ENCODE measurements around the gene SRL.

SRL gene

DNA sequence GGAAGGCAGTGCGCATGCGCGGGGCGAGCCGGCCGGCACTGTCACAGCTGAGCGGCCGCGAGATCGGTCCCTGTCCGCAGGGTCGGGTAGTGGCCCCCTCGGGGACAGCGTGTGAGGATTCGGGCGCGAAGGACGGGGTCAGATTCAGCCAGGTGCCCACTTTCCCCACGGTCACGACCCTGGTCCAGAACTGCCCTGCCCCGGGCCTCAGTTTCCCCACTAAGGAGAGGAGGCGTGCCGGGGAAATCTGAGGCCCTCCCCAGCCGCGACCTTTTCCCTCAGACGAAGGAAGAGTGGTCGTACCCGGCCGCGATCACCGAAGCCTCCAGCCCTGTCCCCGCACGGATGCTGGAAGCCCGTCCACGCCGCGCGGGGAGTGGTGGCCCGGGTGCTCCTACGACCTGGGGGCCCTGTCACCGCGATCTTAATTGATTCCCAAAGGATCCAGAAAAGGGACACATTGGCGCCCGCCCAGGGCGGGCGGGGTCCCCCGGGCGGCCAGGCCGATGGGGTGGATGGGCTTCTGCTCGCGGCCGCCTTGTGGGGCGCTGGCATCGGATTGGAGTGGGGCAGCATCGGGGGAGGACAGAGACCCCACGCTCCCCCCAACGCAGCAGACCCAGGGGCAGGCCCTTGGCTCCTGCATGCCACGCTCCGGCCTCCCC is 57.7 kb downstream of the SRL start:
- Histone ChIP-seq H3K27ac (peak overlapping the region; percentile 89 to 93), H3K4me1 (peaks cover 0 to 12% (median 7%) of the 10 kb centered on the region in 4 donors), H3K27me3 (no peaks in the 10 kb centered on the region), H3K4me3 (peak overlapping the region; percentile 63 to 79), H3K36me3 (no peaks in the 10 kb centered on the region), H3K9me3 (no peaks in the 10 kb centered on the region)
- TF ChIP-seq, protein P1, sequence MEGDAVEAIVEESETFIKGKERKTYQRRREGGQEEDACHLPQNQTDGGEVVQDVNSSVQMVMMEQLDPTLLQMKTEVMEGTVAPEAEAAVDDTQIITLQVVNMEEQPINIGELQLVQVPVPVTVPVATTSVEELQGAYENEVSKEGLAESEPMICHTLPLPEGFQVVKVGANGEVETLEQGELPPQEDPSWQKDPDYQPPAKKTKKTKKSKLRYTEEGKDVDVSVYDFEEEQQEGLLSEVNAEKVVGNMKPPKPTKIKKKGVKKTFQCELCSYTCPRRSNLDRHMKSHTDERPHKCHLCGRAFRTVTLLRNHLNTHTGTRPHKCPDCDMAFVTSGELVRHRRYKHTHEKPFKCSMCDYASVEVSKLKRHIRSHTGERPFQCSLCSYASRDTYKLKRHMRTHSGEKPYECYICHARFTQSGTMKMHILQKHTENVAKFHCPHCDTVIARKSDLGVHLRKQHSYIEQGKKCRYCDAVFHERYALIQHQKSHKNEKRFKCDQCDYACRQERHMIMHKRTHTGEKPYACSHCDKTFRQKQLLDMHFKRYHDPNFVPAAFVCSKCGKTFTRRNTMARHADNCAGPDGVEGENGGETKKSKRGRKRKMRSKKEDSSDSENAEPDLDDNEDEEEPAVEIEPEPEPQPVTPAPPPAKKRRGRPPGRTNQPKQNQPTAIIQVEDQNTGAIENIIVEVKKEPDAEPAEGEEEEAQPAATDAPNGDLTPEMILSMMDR (IDR thresholded peaks at IDR 0.05), result no peak
- intact Hi-C loops (cut with DNase I; ENCODE audit: low total_unique reads), result loop anchor here (5.0 to 10.0 kb wide), 2 partner anchors 67 to 199 kb away; partner anchors contain the start of gene ADCY9
- peak in 1 of 2 donors; percentile 68 for DNase-seq

DNA sequence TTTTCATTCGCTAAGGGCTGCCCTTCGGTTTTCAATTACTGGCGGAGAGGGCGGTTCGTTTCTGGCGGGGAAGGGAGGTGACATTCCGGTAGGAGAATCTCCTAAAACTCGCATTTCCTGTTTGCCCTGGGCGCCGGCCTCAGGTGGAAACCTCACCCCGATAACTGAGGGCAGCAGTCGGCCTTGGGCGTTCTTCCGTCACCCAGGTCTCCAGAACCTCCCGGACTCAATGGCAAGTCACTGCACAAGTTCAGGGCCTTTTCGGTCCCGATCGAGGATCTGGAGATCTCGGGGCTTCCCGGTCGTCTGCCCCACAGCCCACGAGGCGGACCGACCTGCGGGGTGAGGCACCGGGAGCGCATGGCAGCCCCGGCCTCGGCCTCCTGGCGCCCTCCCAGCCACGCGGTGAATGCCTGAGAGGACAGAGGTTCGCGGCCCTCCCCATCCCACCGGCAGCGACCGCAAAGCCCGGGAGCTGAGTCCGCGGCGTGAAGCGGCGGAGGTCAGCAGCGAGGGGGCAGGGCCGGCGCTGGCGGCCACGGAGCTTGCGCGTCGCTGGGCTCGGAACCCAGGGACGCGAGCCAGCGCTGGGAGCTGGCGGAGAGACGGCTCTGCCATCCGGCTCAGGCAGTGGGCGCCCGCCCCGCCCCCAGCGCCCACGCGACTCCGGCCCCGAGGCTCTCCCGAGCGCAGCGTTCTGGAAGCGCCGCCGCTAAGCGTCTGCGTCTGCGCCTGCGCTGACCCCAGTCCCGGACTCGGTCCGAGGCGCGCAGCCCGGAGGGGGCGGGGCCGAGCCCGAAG is 58.4 kb downstream of the SRL start:
- intact Hi-C loops (cut with DNase I; ENCODE audit: low total_unique reads), result loop anchor here (5.0 to 10.0 kb wide), 2 partner anchors 66 to 199 kb away; partner anchors contain the start of gene ADCY9
- DNase-seq, result peak; percentile 83 to 96
- Histone ChIP-seq H3K4me3 (peak overlapping the region; percentile 63 to 79), H3K4me1 (peaks cover 0 to 12% (median 7%) of the 10 kb centered on the region in 4 donors), H3K36me3 (no peaks in the 10 kb centered on the region), H3K9me3 (no peaks in the 10 kb centered on the region), H3K27ac (peak overlapping the region; percentile 89 to 93), H3K27me3 (no peaks in the 10 kb centered on the region)
- TF ChIP-seq, protein P1 (IDR thresholded peaks at IDR 0.05), result no peak

DNA sequence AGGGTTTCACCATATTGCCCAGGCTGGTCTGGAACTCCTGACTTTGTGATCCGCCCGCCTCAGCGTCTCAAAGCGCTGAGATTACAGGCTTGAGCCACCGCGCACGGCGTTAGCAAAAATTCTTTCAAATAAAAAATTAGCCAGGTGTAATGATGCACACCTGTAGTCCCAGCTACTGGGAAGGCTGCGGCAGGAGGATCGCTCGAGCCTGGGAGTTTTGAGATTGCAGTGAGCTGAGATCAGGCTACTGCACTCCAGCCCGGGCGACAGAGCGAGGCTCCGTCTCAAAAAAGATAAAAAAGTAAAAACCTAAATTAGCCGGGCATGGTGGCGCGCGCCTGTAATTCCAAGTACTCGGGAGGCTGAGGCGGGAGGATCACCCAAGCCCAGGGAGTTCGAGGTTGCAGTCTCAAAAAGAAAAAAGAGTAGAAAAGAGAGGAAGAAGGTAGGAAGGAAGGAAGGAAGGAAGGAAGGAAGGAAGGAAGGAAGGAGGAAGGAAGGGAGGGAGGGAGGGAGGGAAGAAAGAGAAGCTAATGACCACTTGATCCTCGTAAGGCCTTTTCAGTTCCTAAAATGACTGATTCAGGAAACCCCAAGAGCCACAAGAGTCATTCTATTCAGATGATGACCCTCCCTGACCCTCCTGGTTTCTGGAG is 59.2 kb downstream of the SRL start:
- Histone ChIP-seq H3K27me3 (no peaks in the 10 kb centered on the region), H3K36me3 (no peaks in the 10 kb centered on the region), H3K4me3 (peak overlapping the region; percentile 63 to 79), H3K4me1 (peaks cover 0 to 12% (median 7%) of the 10 kb centered on the region in 4 donors), H3K27ac (peak overlapping the region; percentile 89 to 93), H3K9me3 (no peaks in the 10 kb centered on the region)
- TF ChIP-seq, protein P1 (IDR thresholded peaks at IDR 0.05), result no peak
- intact Hi-C loops (cut with DNase I; ENCODE audit: low total_unique reads), result loop anchor here (5.0 to 10.0 kb wide), 2 partner anchors 65 to 198 kb away; partner anchors contain the start of gene ADCY9
- DNase-seq, result no peak

DNA sequence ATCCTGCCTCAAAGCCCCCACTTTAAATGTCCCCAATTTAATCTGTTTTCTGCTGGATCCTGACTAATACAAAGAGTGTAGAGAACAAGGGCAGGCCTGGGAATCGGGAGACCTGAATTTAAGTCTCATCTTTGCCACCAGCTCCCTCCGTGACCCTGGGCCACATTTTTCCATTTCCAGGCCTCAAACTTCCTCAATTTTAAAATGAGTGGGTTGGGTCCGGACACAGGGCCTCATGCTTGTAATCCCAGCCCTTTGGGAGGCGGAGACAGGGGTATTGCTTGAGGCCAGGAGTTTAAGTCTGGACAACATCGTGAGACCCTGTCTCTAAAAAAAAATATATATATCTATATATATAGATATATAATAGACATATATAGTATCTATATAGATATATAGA is 61.4 kb downstream of the SRL start:
- no peaks in the 10 kb centered on the region for H3K36me3 ChIP-seq
- DNase-seq, result no peak
- TF ChIP-seq, protein P1 (IDR thresholded peaks at IDR 0.05), result no peak
- H3K4me1 ChIP-seq, result peaks cover 0 to 12% (median 7%) of the 10 kb centered on the region in 4 donors
- no peak overlapping the region for H3K27ac ChIP-seq
- intact Hi-C loops (cut with DNase I; ENCODE audit: low total_unique reads), result loop anchor here (5.0 to 10.0 kb wide), 2 partner anchors 63 to 196 kb away; partner anchors contain the start of gene ADCY9
- H3K9me3 ChIP-seq, result no peaks in the 10 kb centered on the region
- H3K4me3 ChIP-seq, result no peak overlapping the region
- H3K27me3 ChIP-seq, result no peaks in the 10 kb centered on the region

DNA sequence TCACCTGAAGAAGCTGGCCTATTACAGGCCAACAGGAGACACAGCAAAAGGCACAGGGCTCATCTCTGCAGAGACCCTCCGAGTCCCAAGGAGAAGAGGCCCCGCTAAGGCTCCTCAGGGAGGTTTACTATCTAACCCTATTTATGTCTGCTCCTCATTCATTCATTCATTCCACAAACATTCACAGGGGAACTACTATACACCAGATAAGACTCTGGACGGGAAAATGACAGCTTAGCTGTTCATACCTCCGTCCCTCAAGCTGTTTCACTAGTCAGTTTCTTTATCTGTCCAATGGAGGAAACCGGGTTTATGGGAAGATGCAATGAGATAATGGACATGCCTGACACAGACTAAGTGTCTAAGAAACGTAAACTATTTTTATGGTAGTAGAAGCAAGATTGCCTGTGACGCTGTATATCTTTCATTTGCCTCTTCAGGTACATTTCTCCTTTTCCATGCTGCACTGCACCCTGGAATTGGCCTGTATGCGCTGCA is 62.1 kb downstream of the SRL start:
- intact Hi-C loops (cut with DNase I; ENCODE audit: low total_unique reads), result loop anchor here (5.0 to 10.0 kb wide), 2 partner anchors 63 to 195 kb away; partner anchors contain the start of gene ADCY9
- no peaks in the 10 kb centered on the region for H3K9me3 ChIP-seq
- no peak overlapping the region for H3K27ac ChIP-seq
- no peaks in the 10 kb centered on the region for H3K27me3 ChIP-seq
- H3K36me3 ChIP-seq, result no peaks in the 10 kb centered on the region
- TF ChIP-seq, protein P1 (IDR thresholded peaks at IDR 0.05), result no peak
- DNase-seq, result no peak
- H3K4me1 ChIP-seq, result peaks cover 0 to 12% (median 7%) of the 10 kb centered on the region in 4 donors
- no peak overlapping the region for H3K4me3 ChIP-seq

All from tibial artery (tissue), 4 donors.